DND-41 (cell line): ENCODE measurements around the gene GTF2A1.

Experiments
- ATAC-seq: fragments of 200-7000 bp; cut with Tn5 transposase; 3 replicates; pipeline ENCODE4 v1.9.1; 2021; ENCODE audit warnings: low read depth; ENCODE audit not compliant: insufficient read depth
- DNase-seq: peaks from one replicate; pipeline ENCODE4 v3.0.0-alpha.2; 2020
- H2AFZ ChIP-seq: 2 replicates; pipeline ENCODE4 v1.6.0; 2012; ENCODE audit warnings: low read depth, low read length
- H3K27ac ChIP-seq: 2 replicates; pipeline ENCODE4 v1.5.1; 2012; ENCODE audit warnings: low read length, inconsistent platforms
- H3K27me3 ChIP-seq: fragments of 200-600 bp; sonication (generic); 2 replicates; pipeline ENCODE4 v1.6.0; 2012; ENCODE audit warnings: low read length, mild to moderate bottlenecking, inconsistent platforms; ENCODE audit not compliant: insufficient read depth, poor library complexity
- H3K36me3 ChIP-seq: 2 replicates; pipeline ENCODE4 v1.5.1; 2012; ENCODE audit warnings: low read length, inconsistent platforms; ENCODE audit not compliant: insufficient read depth
- H3K4me1 ChIP-seq: 2 replicates; pipeline ENCODE4 v1.5.1; 2012; ENCODE audit warnings: mild to moderate bottlenecking, low read length; ENCODE audit not compliant: insufficient read depth
- H3K4me2 ChIP-seq: 2 replicates; pipeline ENCODE4 v1.6.0; 2012; ENCODE audit warnings: mild to moderate bottlenecking, moderate library complexity, low read length, inconsistent platforms; ENCODE audit not compliant: insufficient read depth
- H3K4me3 ChIP-seq, 2 experiments: fragments of 200-600 bp in 1 of 2; shearing (Covaris generic) in 1 of 2; 2 replicates each; pipeline ENCODE4 v1.5.1; 2012 to 2016; ENCODE audit warnings: inconsistent platforms in 2 of 2, low read length in 2 of 2, mild to moderate bottlenecking in 2 of 2, low read depth in 1 of 2, moderate library complexity in 1 of 2
- H3K79me2 ChIP-seq: 2 replicates; pipeline ENCODE4 v1.6.0; 2012; ENCODE audit warnings: low read length, inconsistent platforms; ENCODE audit not compliant: insufficient read depth
- H3K9ac ChIP-seq: 2 replicates; pipeline ENCODE4 v1.6.0; 2012; ENCODE audit warnings: low read depth, mild to moderate bottlenecking, inconsistent platforms, low read length, moderate library complexity
- H3K9me3 ChIP-seq: 2 replicates; pipeline ENCODE4 v1.5.1; 2012; ENCODE audit warnings: low read length, moderate library complexity, mild to moderate bottlenecking, inconsistent platforms; ENCODE audit not compliant: insufficient read depth, severe bottlenecking
- H4K20me1 ChIP-seq: 2 replicates; pipeline ENCODE4 v1.6.0; 2012; ENCODE audit warnings: low read length; ENCODE audit not compliant: insufficient read depth
- EZH2 ChIP-seq: IDR thresholded peaks from 3 replicates; pipeline ENCODE4 v1.6.1; 2012; ENCODE audit warnings: borderline replicate concordance, low read depth, mild to moderate bottlenecking, moderate library complexity, low read length, inconsistent platforms; ENCODE audit not compliant: severe bottlenecking
- TF ChIP-seq, protein P1 (sequence below): IDR thresholded peaks from 2 replicates; pipeline ENCODE4 v1.5.1; 2012; ENCODE audit warnings: borderline replicate concordance, low read length, moderate library complexity, mild to moderate bottlenecking; ENCODE audit not compliant: poor library complexity, severe bottlenecking; ENCODE audit errors: extremely low read depth

GTF2A1 gene

DNA sequence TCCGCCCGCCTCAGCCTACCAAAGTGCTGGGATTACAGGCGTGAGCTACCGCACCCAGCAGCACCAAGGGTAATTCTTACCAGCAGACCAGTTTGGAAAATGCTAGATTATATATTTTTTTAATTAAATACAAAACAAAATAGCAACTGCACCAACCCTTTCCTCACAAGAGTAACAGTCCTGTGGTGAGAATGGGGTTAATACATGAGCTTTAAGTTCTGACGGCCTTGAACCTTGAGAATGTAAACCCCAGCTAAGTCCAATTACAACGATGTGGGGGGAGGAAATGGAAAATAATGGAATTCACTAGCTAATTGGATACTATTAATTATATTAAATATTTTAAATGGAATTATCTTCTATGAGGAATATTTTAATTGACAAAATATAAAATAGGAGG, 82.3 kb downstream of the GTF2A1 start:
- no peaks in the 10 kb centered on the region for H3K4me1 ChIP-seq
- H4K20me1 ChIP-seq, result no peaks in the 10 kb centered on the region
- H3K4me3 ChIP-seq, result no peak overlapping the region
- no peak for ATAC-seq
- no peak overlapping the region for H3K4me2 ChIP-seq
- no peak overlapping the region for H3K9ac ChIP-seq
- no peaks in the 10 kb centered on the region for H3K79me2 ChIP-seq
- H3K27me3 ChIP-seq, result no peaks in the 10 kb centered on the region
- peaks cover 16% of the 10 kb centered on the region for H3K36me3 ChIP-seq
- H3K27ac ChIP-seq, result no peak overlapping the region
- no peak overlapping the region for H2AFZ ChIP-seq
- peaks cover 8% of the 10 kb centered on the region for H3K9me3 ChIP-seq
- DNase-seq, result no peak
- no peak for TF ChIP-seq EZH2
- TF ChIP-seq, protein P1, sequence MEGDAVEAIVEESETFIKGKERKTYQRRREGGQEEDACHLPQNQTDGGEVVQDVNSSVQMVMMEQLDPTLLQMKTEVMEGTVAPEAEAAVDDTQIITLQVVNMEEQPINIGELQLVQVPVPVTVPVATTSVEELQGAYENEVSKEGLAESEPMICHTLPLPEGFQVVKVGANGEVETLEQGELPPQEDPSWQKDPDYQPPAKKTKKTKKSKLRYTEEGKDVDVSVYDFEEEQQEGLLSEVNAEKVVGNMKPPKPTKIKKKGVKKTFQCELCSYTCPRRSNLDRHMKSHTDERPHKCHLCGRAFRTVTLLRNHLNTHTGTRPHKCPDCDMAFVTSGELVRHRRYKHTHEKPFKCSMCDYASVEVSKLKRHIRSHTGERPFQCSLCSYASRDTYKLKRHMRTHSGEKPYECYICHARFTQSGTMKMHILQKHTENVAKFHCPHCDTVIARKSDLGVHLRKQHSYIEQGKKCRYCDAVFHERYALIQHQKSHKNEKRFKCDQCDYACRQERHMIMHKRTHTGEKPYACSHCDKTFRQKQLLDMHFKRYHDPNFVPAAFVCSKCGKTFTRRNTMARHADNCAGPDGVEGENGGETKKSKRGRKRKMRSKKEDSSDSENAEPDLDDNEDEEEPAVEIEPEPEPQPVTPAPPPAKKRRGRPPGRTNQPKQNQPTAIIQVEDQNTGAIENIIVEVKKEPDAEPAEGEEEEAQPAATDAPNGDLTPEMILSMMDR, result no peak

DNA sequence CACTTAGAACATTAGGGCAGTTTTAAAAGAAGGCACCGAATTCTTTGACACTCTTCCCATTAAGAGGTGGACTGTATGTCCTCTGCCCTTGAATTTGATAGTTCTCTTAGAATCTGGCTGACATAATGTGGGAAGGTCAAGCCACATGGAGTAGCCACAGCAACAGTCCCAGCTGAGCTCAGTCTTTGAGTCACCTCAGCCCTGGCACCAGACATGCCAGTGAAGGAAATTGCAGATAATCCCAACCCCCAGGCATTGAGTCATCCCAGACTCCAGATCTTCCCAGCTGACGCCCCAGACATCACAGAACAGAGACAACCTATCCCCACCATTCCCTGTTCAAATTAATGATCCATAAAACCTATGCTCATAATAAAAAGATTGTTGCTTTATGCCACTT, 83.4 kb downstream of the GTF2A1 start:
- ATAC-seq, result no peak
- H3K4me1 ChIP-seq, result no peaks in the 10 kb centered on the region
- no peak overlapping the region for H3K4me2 ChIP-seq
- H3K9ac ChIP-seq, result no peak overlapping the region
- DNase-seq, result no peak
- no peak overlapping the region for H3K4me3 ChIP-seq
- no peaks in the 10 kb centered on the region for H4K20me1 ChIP-seq
- H3K36me3 ChIP-seq, result peaks cover 5% of the 10 kb centered on the region; the same call in 1 of the 2 replicates
- H3K27me3 ChIP-seq, result no peaks in the 10 kb centered on the region
- no peak overlapping the region for H2AFZ ChIP-seq
- no peaks in the 10 kb centered on the region for H3K79me2 ChIP-seq
- no peak overlapping the region for H3K27ac ChIP-seq
- peaks cover 8% of the 10 kb centered on the region for H3K9me3 ChIP-seq
- TF ChIP-seq EZH2, result no peak
- TF ChIP-seq, protein P1, result no peak

DNA sequence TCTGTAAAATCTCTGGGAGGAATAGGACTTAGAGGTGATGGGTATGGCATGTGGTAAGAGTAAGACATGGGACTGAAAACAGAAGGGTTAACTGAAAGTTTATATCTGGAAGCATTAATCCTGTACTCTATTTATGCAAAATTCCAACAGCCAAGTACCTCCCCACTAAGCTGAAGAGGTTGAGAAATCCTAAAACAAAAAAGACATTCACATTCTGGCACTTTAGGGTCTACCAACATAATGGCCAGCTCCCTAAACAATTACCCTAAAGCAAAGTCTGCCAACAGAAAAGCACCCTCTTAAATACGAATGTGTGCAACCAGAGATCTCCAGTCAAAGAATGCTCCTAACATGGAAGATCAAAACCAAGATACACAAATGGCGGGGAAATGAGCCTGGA, 87.4 kb downstream of the GTF2A1 start:
- Histone ChIP-seq H3K9me3 (peaks cover 8% of the 10 kb centered on the region), H4K20me1 (no peaks in the 10 kb centered on the region), H3K4me3 (no peak overlapping the region), H3K79me2 (no peaks in the 10 kb centered on the region), H3K36me3 (no peaks in the 10 kb centered on the region), H3K4me2 (no peak overlapping the region), H3K4me1 (no peaks in the 10 kb centered on the region), H2AFZ (no peak overlapping the region), H3K27ac (no peak overlapping the region), H3K27me3 (no peaks in the 10 kb centered on the region), H3K9ac (no peak overlapping the region)
- no peak for TF ChIP-seq EZH2
- TF ChIP-seq, protein P1, result no peak
- DNase-seq, result no peak
- ATAC-seq, result no peak

DNA sequence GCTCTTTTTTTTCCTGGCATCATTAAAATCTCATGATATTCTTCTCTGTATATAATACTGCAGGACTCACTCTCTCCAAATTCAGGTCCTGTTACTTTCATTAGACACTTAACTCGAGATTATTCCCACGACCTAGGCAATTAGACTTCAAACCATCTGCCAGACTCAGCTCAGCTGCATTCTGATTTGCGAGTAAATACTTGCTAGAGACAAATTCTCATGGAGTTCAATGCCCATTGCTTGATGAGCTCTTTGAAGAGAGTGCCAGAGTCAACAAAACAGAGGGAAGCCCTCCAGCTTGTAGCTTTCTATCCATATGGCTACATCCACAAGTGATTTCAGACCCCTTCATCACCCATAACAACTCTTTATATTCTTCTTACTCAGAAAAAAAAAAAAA, 88.3 kb downstream of the GTF2A1 start:
- no peak overlapping the region for H3K4me2 ChIP-seq
- H2AFZ ChIP-seq, result no peak overlapping the region
- no peak overlapping the region for H3K9ac ChIP-seq
- H3K9me3 ChIP-seq, result peaks cover 8% of the 10 kb centered on the region
- H4K20me1 ChIP-seq, result no peaks in the 10 kb centered on the region
- ATAC-seq (no peak), DNase-seq (no peak)
- no peak overlapping the region for H3K4me3 ChIP-seq
- no peak overlapping the region for H3K27ac ChIP-seq
- no peaks in the 10 kb centered on the region for H3K4me1 ChIP-seq
- H3K79me2 ChIP-seq, result no peaks in the 10 kb centered on the region
- TF ChIP-seq, protein P1, result no peak
- TF ChIP-seq EZH2, result no peak
- H3K27me3 ChIP-seq, result no peaks in the 10 kb centered on the region
- peaks cover 2% of the 10 kb centered on the region for H3K36me3 ChIP-seq
